PFSK-1 (cell line): ENCODE data around the gene PARD6A.

Experiments
- POLR2AphosphoS5 ChIP-seq: IDR thresholded peaks from 2 replicates; pipeline ENCODE4 v1.6.1; 2012; ENCODE audit warnings: low read depth, mild to moderate bottlenecking, control low read depth, low read length, moderate library complexity
- TF ChIP-seq, protein P1 (sequence below), 2 experiments: IDR thresholded peaks; 2 replicates each; pipeline versions ENCODE4 v1.6.1 to v1.8.0; 2011 to 2012; ENCODE audit warnings: low read depth in 2 of 2, low read length in 2 of 2, control low read depth in 1 of 2, inconsistent platforms in 1 of 2, mild to moderate bottlenecking in 1 of 2, moderate library complexity in 1 of 2; ENCODE audit not compliant: insufficient read depth in 1 of 2

DNA sequence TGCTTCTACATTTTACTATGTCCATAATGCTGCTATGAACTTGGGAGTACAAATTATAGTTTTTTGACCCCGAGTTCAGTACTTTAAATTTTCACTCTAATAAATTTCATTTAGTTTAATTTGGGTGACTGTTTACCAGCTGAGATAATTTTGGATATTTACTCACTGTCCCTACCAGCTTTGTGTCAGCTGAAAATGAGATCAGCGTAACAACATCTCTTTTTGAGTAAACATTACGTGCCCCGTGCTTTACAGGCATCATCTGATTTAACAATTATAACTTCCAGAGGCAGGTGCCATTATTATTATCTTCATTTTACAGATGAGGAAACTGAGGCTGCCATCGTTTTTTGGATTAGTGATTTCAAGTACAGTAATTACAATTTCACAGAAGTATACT lies 43.4 kb downstream of the PARD6A start:
- TF ChIP-seq, protein P1, sequence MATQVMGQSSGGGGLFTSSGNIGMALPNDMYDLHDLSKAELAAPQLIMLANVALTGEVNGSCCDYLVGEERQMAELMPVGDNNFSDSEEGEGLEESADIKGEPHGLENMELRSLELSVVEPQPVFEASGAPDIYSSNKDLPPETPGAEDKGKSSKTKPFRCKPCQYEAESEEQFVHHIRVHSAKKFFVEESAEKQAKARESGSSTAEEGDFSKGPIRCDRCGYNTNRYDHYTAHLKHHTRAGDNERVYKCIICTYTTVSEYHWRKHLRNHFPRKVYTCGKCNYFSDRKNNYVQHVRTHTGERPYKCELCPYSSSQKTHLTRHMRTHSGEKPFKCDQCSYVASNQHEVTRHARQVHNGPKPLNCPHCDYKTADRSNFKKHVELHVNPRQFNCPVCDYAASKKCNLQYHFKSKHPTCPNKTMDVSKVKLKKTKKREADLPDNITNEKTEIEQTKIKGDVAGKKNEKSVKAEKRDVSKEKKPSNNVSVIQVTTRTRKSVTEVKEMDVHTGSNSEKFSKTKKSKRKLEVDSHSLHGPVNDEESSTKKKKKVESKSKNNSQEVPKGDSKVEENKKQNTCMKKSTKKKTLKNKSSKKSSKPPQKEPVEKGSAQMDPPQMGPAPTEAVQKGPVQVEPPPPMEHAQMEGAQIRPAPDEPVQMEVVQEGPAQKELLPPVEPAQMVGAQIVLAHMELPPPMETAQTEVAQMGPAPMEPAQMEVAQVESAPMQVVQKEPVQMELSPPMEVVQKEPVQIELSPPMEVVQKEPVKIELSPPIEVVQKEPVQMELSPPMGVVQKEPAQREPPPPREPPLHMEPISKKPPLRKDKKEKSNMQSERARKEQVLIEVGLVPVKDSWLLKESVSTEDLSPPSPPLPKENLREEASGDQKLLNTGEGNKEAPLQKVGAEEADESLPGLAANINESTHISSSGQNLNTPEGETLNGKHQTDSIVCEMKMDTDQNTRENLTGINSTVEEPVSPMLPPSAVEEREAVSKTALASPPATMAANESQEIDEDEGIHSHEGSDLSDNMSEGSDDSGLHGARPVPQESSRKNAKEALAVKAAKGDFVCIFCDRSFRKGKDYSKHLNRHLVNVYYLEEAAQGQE (IDR thresholded peaks at IDR 0.05; ENCODE audit: insufficient read depth in 1 of 2, low read depth in 2 of 2, low read length in 2 of 2) = no peak
- TF ChIP-seq POLR2AphosphoS5 = no peak
